HUES64 (cell line): ENCODE data around the gene SCN3B.
A peak's percentile ranks its signal among the peaks of the same experiment; 100 is the strongest.

Experiments used
- H3K27ac ChIP-seq: 2 replicates; pipeline ENCODE4 v1.7.0; 2013; ENCODE audit warnings: low read depth, low read length, inconsistent platforms
- H3K27me3 ChIP-seq: 2 replicates; pipeline ENCODE4 v1.6.1; 2013; ENCODE audit warnings: mild to moderate bottlenecking, low read length; ENCODE audit not compliant: insufficient read depth
- H3K36me3 ChIP-seq: 2 replicates; pipeline ENCODE4 v1.6.1; 2013; ENCODE audit warnings: mild to moderate bottlenecking, low read length; ENCODE audit not compliant: insufficient read depth
- H3K4me1 ChIP-seq: 2 replicates; pipeline ENCODE4 v1.6.1; 2013; ENCODE audit warnings: mild to moderate bottlenecking, low read length, moderate library complexity; ENCODE audit not compliant: insufficient read depth
- H3K4me3 ChIP-seq: 2 replicates; pipeline ENCODE4 v1.5.1; 2013; ENCODE audit warnings: mild to moderate bottlenecking, low read length, moderate library complexity
- H3K9ac ChIP-seq: 2 replicates; pipeline ENCODE4 v1.6.1; 2013; ENCODE audit warnings: mild to moderate bottlenecking, low read depth, low read length
- H3K9me3 ChIP-seq: 2 replicates; pipeline ENCODE4 v1.6.1; 2013; ENCODE audit warnings: low read depth, low read length; ENCODE audit not compliant: insufficient read depth
- WGBS: fragments of 150-250, 120-280 bp; methylation state at CpG from one replicate; pipeline ENCODE4 v1.1.7; 2013; ENCODE audit warnings: missing lambda C conversion rate; 5-methylcytosine and 5-hydroxymethylcytosine counted together

Gene SCN3B

GRCh38 chr11:123659311-123659710 is 4.9 kb upstream of the SCN3B start:
- H3K9me3 ChIP-seq, result no peaks in the 10 kb centered on the region
- H3K9ac ChIP-seq, result no peak overlapping the region
- no peaks in the 10 kb centered on the region for H3K36me3 ChIP-seq
- no peak overlapping the region for H3K4me3 ChIP-seq
- H3K4me1 ChIP-seq, result peaks cover 6% of the 10 kb centered on the region; the same call in 1 of the 2 replicates
- 87% methylated on average over 2 of the region's 2 CpGs for WGBS
- H3K27ac ChIP-seq, result no peak overlapping the region
- peaks cover 25% of the 10 kb centered on the region for H3K27me3 ChIP-seq

GRCh38 chr11:123653827-123654565 is 428 bp downstream of the SCN3B start:
- Histone ChIP-seq H3K36me3 (no peaks in the 10 kb centered on the region), H3K4me1 (peaks cover 12% of the 10 kb centered on the region; the same call in 1 of the 2 replicates), H3K4me3 (peak overlapping the region; percentile 78), H3K9me3 (no peaks in the 10 kb centered on the region), H3K27me3 (peaks cover 56% of the 10 kb centered on the region), H3K9ac (no peak overlapping the region), H3K27ac (no peak overlapping the region)
- under 1% methylated on average over 64 of the region's 64 CpGs for WGBS

GRCh38 chr11:123653483-123653826 is 969 bp downstream of the SCN3B start:
- 12% methylated on average over 10 of the region's 10 CpGs for WGBS
- no peaks in the 10 kb centered on the region for H3K36me3 ChIP-seq
- H3K27me3 ChIP-seq, result peaks cover 56% of the 10 kb centered on the region
- H3K9ac ChIP-seq, result no peak overlapping the region
- no peaks in the 10 kb centered on the region for H3K9me3 ChIP-seq
- peaks cover 12% of the 10 kb centered on the region; the same call in 1 of the 2 replicates for H3K4me1 ChIP-seq
- no peak overlapping the region for H3K27ac ChIP-seq
- H3K4me3 ChIP-seq, result peak overlapping the region; percentile 78

DNA sequence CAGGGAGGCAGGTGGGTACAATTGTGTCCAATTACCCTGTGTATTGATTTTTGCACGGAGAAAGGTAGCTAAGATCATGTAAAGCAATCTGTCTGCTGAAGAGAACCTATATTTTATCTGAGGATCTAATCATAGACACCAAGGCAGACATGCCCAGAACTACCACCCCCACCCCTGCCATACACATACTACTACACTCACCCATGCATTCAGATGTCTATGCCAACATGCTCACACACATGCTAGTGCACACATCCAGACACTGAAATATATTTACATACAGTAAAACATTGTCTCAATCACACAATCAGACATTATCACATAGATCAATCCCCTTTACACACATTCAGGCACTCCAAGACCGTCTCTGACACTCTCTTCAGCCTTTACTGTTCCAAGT is 1.8 kb downstream of the SCN3B start:
- Histone ChIP-seq H3K27ac (no peak overlapping the region), H3K27me3 (peaks cover 54% of the 10 kb centered on the region), H3K4me1 (peaks cover 12% of the 10 kb centered on the region; the same call in 1 of the 2 replicates), H3K36me3 (no peaks in the 10 kb centered on the region), H3K9ac (no peak overlapping the region), H3K9me3 (no peaks in the 10 kb centered on the region), H3K4me3 (no peak overlapping the region)
- 69% methylated on average over 2 of the region's 2 CpGs for WGBS

DNA sequence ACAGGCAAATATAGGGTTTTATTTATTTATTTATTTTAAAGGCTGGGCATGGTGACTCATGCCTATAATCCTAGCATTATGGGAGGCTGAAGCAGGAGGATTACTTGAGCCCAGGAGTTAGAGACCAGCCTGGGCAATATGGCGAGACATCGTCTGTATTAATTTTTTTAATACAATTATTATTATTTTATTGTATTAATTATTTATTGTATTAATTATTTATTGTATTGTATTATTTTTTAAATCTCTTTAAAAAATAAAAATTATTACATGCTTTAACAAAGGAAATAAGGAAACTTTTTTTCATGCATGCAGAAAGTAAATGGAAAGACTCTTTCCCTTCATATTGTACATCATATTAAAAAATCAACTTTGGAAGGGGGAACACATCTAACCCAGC is 3.5 kb downstream of the SCN3B start:
- Histone ChIP-seq H3K27me3 (peaks cover 45% of the 10 kb centered on the region), H3K27ac (no peak overlapping the region), H3K9me3 (no peaks in the 10 kb centered on the region), H3K4me3 (no peak overlapping the region), H3K9ac (no peak overlapping the region), H3K4me1 (peaks cover 12% of the 10 kb centered on the region; the same call in 1 of the 2 replicates), H3K36me3 (no peaks in the 10 kb centered on the region)
- no CpG with 5 or more reads among the region's 2 CpGs for WGBS

DNA sequence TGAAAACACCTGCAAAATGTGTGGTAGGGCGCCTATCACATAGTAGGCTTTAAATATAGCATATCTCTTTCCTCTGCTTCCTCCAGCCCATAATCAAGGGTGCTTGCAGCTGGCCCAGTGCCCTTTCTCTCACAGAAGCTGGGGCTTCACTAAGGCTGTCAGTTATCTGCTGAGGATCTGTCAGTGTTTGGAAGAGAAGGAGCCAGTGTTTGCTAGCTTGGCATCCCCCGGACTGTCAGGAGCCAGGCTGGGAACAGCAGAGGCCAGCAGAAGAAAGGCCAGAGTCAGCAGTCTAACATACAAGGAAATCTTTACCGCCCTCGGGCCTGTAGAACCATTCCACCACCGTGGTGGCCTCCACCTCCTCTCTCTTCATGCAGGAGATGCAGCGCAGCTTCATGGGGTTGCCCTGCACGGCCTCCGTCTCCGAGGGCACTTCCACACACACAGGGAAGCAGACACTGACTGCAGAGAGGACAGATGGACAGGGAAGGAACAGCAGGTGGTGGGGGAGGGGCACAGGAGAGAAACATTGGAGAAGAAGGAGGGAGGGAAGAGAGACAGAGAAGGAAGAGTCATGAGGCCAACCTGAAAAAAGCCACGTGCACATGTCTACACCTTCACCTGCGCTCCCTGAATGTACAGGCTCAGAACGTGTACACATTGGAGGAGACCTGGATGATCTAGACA is 9.0 kb downstream of the SCN3B start:
- Histone ChIP-seq H3K4me1 (peaks cover 3% of the 10 kb centered on the region), H3K9me3 (no peaks in the 10 kb centered on the region), H3K9ac (no peak overlapping the region), H3K36me3 (no peaks in the 10 kb centered on the region), H3K27ac (no peak overlapping the region), H3K4me3 (no peak overlapping the region), H3K27me3 (no peaks in the 10 kb centered on the region)
- WGBS, result 87% methylated on average over 12 of the region's 12 CpGs

GRCh38 chr11:123642435-123642834 is 12.0 kb downstream of the SCN3B start:
- no peaks in the 10 kb centered on the region for H3K27me3 ChIP-seq
- H3K27ac ChIP-seq, result no peak overlapping the region
- 92% methylated on average over 15 of the region's 15 CpGs for WGBS
- no peak overlapping the region for H3K9ac ChIP-seq
- H3K36me3 ChIP-seq, result no peaks in the 10 kb centered on the region
- H3K4me1 ChIP-seq, result peaks cover 3% of the 10 kb centered on the region
- no peaks in the 10 kb centered on the region for H3K9me3 ChIP-seq
- H3K4me3 ChIP-seq, result no peak overlapping the region

DNA sequence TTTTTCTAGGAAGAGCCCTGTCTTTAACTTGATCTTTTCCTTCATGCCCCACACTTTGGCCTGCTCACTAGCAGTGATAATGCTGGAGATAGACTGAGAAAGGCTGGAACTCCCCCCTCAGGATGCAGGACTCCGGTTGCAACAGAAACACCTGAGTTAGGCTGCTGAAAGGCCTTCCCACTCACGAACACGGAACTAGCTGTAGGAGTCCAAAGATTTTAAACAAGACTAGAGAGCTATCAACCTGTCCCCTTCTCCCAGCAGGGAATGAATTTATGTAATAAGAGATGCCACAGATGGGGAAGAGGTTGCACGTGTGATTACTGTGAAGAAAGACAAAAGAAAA is 13.0 kb downstream of the SCN3B start:
- 77% methylated on average over 4 of the region's 4 CpGs for WGBS
- no peaks in the 10 kb centered on the region for H3K27me3 ChIP-seq

DNA sequence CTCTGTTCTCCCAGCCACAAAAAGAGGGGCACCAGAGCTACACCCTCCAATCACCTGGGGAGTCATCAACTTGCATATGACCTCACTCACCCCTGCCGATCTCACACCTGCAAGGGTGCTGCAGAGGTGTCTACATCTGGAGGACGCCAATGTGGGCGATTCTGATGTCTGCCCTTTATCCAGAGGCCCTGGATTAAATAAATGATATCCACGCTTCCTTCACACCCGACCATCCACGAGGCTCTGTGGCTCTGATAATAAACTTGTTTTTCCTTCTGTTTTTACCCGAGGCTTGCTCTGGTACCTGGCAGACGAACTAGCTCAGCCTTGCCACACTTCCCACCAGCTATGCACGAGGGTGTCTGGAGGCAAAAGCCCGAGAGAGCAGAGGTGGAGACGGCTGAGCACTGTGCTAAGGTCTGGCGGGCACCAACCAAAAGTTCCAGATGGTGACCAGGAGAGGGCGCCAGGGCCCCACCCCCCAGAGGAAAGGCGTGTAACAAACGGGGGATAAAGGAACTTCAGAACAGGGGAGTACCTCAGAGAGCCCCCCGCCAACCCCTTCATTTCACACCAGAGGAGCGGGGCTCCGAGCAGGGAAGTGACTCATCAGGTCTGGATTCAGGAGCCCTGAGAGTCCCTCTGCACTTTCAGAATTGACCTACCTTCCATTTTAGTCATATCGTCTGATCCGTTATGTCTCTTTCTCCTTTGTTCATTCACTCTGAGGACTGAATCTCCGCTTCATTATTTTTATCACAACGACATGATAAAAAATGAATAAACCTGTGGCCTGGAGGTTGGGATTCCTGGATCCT is 13.5 kb downstream of the SCN3B start:
- no peak overlapping the region for H3K9ac ChIP-seq
- no peaks in the 10 kb centered on the region for H3K9me3 ChIP-seq
- H3K27me3 ChIP-seq, result no peaks in the 10 kb centered on the region
- no peaks in the 10 kb centered on the region for H3K36me3 ChIP-seq
- H3K4me1 ChIP-seq, result peaks cover 3% of the 10 kb centered on the region
- 41% methylated on average over 22 of the region's 22 CpGs for WGBS
- no peak overlapping the region for H3K27ac ChIP-seq
- H3K4me3 ChIP-seq, result no peak overlapping the region

More for the DNA sequence above, 13.0 kb downstream of the SCN3B start:
- Histone ChIP-seq H3K9ac (no peak overlapping the region), H3K9me3 (no peaks in the 10 kb centered on the region), H3K4me3 (no peak overlapping the region), H3K27ac (no peak overlapping the region), H3K36me3 (no peaks in the 10 kb centered on the region), H3K4me1 (peaks cover 3% of the 10 kb centered on the region)

- Histone ChIP-seq H3K4me1 (peaks cover 3% of the 10 kb centered on the region), H3K27ac (no peak overlapping the region), H3K27me3 (no peaks in the 10 kb centered on the region), H3K36me3 (no peaks in the 10 kb centered on the region), H3K9ac (no peak overlapping the region), H3K9me3 (no peaks in the 10 kb centered on the region), H3K4me3 (no peak overlapping the region)
- WGBS, result 93% methylated on average over 5 of the region's 5 CpGs
These were observed 14.4 kb downstream of the SCN3B start for GRCh38 chr11:123640029-123640428.

- Histone ChIP-seq H3K36me3 (0 out of 2 replicates have a peak, but pooled peaks cover 4% of the 10 kb centered on the region), H3K4me1 (no peaks in the 10 kb centered on the region), H3K27ac (no peak overlapping the region), H3K4me3 (no peak overlapping the region), H3K9ac (no peak overlapping the region), H3K27me3 (no peaks in the 10 kb centered on the region), H3K9me3 (no peaks in the 10 kb centered on the region)
- 81% methylated on average over 2 of the region's 3 CpGs for WGBS
These were observed 24.3 kb downstream of the SCN3B start for GRCh38 chr11:123630126-123630608.
